Measurements from ENCODE around the gene TEX13A. TPM values are rescaled to one million over a fixed set of nuclear protein-coding genes. Genes with fewer than 3 reads are reported as not detected.

TEX13A gene
- total and polyA plus RNA-seq, 4 donors, result not detected

- 98% methylated on average over 1 of the region's 1 CpG for WGBS
- DNase-seq (ENCODE audit: low spot score), result no peak
- Histone ChIP-seq H3K4me1 (ENCODE audit: control insufficient read depth in 4 of 4, insufficient read depth in 4 of 4, low read length in 3 of 4) (no peaks in the 10 kb centered on the region), H3K9me3 (ENCODE audit: control insufficient read depth in 4 of 4, low read length in 3 of 4) (no peaks in the 10 kb centered on the region), H3K36me3 (ENCODE audit: control insufficient read depth in 4 of 4, insufficient read depth in 3 of 4, low read depth in 1 of 4, low read length in 3 of 4) (no peaks in the 10 kb centered on the region), H3K27me3 (ENCODE audit: control insufficient read depth in 4 of 4, insufficient read depth in 4 of 4, low read length in 3 of 4) (no peaks in the 10 kb centered on the region), H3K27ac (ENCODE audit: low read depth in 1 of 2, low read length in 2 of 2) (no peak overlapping the region), H3K4me3 (ENCODE audit: low read depth in 1 of 3, low read length in 3 of 3) (no peak overlapping the region), H3K9ac (ENCODE audit: low read depth in 1 of 2, low read length in 2 of 2) (no peak overlapping the region)
- TF ChIP-seq NR2F2 (IDR thresholded peaks at IDR 0.05), result no peak
- no peak for TF ChIP-seq SP1 (IDR thresholded peaks at IDR 0.05)
- no peak for TF ChIP-seq MAX (IDR thresholded peaks at IDR 0.05)
- TF ChIP-seq ZBTB33 (IDR thresholded peaks at IDR 0.05), result no peak
- TF ChIP-seq GABPA (IDR thresholded peaks at IDR 0.05 in 1 of 2, conservative IDR thresholded peaks at IDR 0.05 in 1 of 2), result no peak
- no peak for TF ChIP-seq TAF1 (conservative IDR thresholded peaks at IDR 0.05)
- no peak for TF ChIP-seq FOXA1 (IDR thresholded peaks at IDR 0.05)
- no peak for TF ChIP-seq RXRA (IDR thresholded peaks at IDR 0.05)
- no peak for TF ChIP-seq JUND (IDR thresholded peaks at IDR 0.05)
- no peak for TF ChIP-seq HNF4G (IDR thresholded peaks at IDR 0.05)
- no peak for TF ChIP-seq CTCF (IDR thresholded peaks at IDR 0.05; ENCODE audit: low read depth, low read length, missing input control)
- TF ChIP-seq REST (IDR thresholded peaks at IDR 0.05), result no peak
- TF ChIP-seq RAD21 (IDR thresholded peaks at IDR 0.05), result no peak
- no peak for TF ChIP-seq HNF4A (conservative IDR thresholded peaks at IDR 0.05)
- TF ChIP-seq EGR1 (IDR thresholded peaks at IDR 0.05; ENCODE audit: low read depth in 2 of 2), result no peak
- no peak for TF ChIP-seq FOXA2 (IDR thresholded peaks at IDR 0.05)
These were observed 46.0 kb upstream of the TEX13A start for GRCh38 chrX:105266456-105266855.

- TF ChIP-seq FOXA1 (IDR thresholded peaks at IDR 0.05) (no peak), EGR1 (IDR thresholded peaks at IDR 0.05; ENCODE audit: low read depth in 2 of 2) (no peak), TAF1 (conservative IDR thresholded peaks at IDR 0.05) (no peak)
- WGBS, result 90% methylated on average over 3 of the region's 3 CpGs
- no peaks in the 10 kb centered on the region for H3K9me3 ChIP-seq (ENCODE audit: control insufficient read depth in 4 of 4, low read length in 3 of 4)
- DNase-seq (ENCODE audit: low spot score), result no peak
- H3K27ac ChIP-seq (ENCODE audit: low read depth in 1 of 2, low read length in 2 of 2), result no peak overlapping the region
- H3K4me1 ChIP-seq (ENCODE audit: control insufficient read depth in 4 of 4, insufficient read depth in 4 of 4, low read length in 3 of 4), result no peaks in the 10 kb centered on the region
- no peaks in the 10 kb centered on the region for H3K36me3 ChIP-seq (ENCODE audit: control insufficient read depth in 4 of 4, insufficient read depth in 3 of 4, low read depth in 1 of 4, low read length in 3 of 4)
- no peak overlapping the region for H3K9ac ChIP-seq (ENCODE audit: low read depth in 1 of 2, low read length in 2 of 2)
- no peak overlapping the region for H3K4me3 ChIP-seq (ENCODE audit: low read depth in 1 of 3, low read length in 3 of 3)
- no peaks in the 10 kb centered on the region for H3K27me3 ChIP-seq (ENCODE audit: control insufficient read depth in 4 of 4, insufficient read depth in 4 of 4, low read length in 3 of 4)
These were observed 44.6 kb upstream of the TEX13A start for GRCh38 chrX:105265093-105265492.

Data from liver (tissue), 9 donors.